ENCODE measurements around the gene IST1.

The IST1 gene

GRCh38 chr16:71870818-71871217 is 24.5 kb upstream of the IST1 start:
- TF ChIP-seq CTCF (IDR thresholded peaks at IDR 0.05; ENCODE audit: low read depth, low read length) (no peak), MYC (IDR thresholded peaks at IDR 0.05; ENCODE audit: low read depth, low read length) (no peak), POLR2A (IDR thresholded peaks at IDR 0.05; ENCODE audit: extremely low read depth, insufficient read length) (no peak), MAX (IDR thresholded peaks at IDR 0.05; ENCODE audit: low read depth, low read length) (no peak)
- H3K4me3 ChIP-seq (ENCODE audit: low read depth, low read length), result no peak overlapping the region
- no peak for DNase-seq (ENCODE audit: low read depth)

GRCh38 chr16:71873199-71873598 is 22.1 kb upstream of the IST1 start:
- no peak for TF ChIP-seq CTCF (IDR thresholded peaks at IDR 0.05; ENCODE audit: low read depth, low read length)
- TF ChIP-seq MYC (IDR thresholded peaks at IDR 0.05; ENCODE audit: low read depth, low read length), result no peak
- TF ChIP-seq MAX (IDR thresholded peaks at IDR 0.05; ENCODE audit: low read depth, low read length), result no peak
- TF ChIP-seq POLR2A (IDR thresholded peaks at IDR 0.05; ENCODE audit: extremely low read depth, insufficient read length), result no peak
- DNase-seq (ENCODE audit: low read depth), result no peak
- H3K4me3 ChIP-seq (ENCODE audit: low read depth, low read length), result no peak overlapping the region

GRCh38 chr16:71878911-71879310 is 16.4 kb upstream of the IST1 start:
- TF ChIP-seq MYC (IDR thresholded peaks at IDR 0.05; ENCODE audit: low read depth, low read length) (no peak), POLR2A (IDR thresholded peaks at IDR 0.05; ENCODE audit: extremely low read depth, insufficient read length) (no peak), CTCF (IDR thresholded peaks at IDR 0.05; ENCODE audit: low read depth, low read length) (no peak), MAX (IDR thresholded peaks at IDR 0.05; ENCODE audit: low read depth, low read length) (no peak)
- DNase-seq (ENCODE audit: low read depth), result no peak
- H3K4me3 ChIP-seq (ENCODE audit: low read depth, low read length), result no peak overlapping the region

GRCh38 chr16:71880176-71880575 is 15.2 kb upstream of the IST1 start:
- no peak overlapping the region for H3K4me3 ChIP-seq (ENCODE audit: low read depth, low read length)
- TF ChIP-seq POLR2A (IDR thresholded peaks at IDR 0.05; ENCODE audit: extremely low read depth, insufficient read length) (no peak), CTCF (IDR thresholded peaks at IDR 0.05; ENCODE audit: low read depth, low read length) (no peak), MAX (IDR thresholded peaks at IDR 0.05; ENCODE audit: low read depth, low read length) (no peak), MYC (IDR thresholded peaks at IDR 0.05; ENCODE audit: low read depth, low read length) (no peak)
- peak; percentile 87 for DNase-seq (ENCODE audit: low read depth)

- no peak for TF ChIP-seq POLR2A (IDR thresholded peaks at IDR 0.05; ENCODE audit: extremely low read depth, insufficient read length)
- TF ChIP-seq MAX (IDR thresholded peaks at IDR 0.05; ENCODE audit: low read depth, low read length), result 0 out of 2 replicates have a peak, but pooled peaks have one; percentile 9
- peak; percentile 92 for TF ChIP-seq CTCF (IDR thresholded peaks at IDR 0.05; ENCODE audit: low read depth, low read length)
- no peak for TF ChIP-seq MYC (IDR thresholded peaks at IDR 0.05; ENCODE audit: low read depth, low read length)
- no peak overlapping the region for H3K4me3 ChIP-seq (ENCODE audit: low read depth, low read length)
- DNase-seq (ENCODE audit: low read depth), result peak; percentile 85
Measured at GRCh38 chr16:71882505-71883167, 12.7 kb upstream of the IST1 start.
